Measurements from ENCODE around the gene GMPPB.
"Not testable (repeated sequence)": the region's sequence is repeated elsewhere in the genome, so short reads cannot be mapped to it uniquely, and the experiment has no call there.

Gene GMPPB

GRCh38 chr3:49723628-49724551 is at the start of gene GMPPB:
Gene GMPPB (minus strand): TSS chr3:49723951. CDS start chr3:49723726, 225 bp downstream.
- DNase-seq = peak; percentile 85

DNA sequence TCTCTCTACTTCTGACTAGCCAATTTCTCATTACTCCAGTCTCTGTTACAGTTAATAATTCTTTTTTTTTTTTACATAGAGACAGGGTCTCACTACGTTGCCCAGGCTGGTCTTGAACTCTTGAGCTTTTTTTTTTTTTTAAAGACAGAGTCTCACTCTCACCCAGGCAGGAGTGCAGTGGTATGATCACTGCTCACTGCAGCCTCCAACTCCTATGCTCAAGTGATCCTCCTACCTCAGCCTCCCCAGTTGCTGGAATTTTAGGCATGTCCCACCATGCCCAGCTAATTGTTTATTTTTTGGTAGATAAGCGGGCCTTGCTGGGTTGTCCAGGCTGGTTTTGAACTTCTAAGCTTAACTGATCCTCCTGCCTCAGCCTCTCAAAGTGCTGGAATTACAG is 49.0 kb upstream of the GMPPB start:
- DNase-seq = no peak

DNA sequence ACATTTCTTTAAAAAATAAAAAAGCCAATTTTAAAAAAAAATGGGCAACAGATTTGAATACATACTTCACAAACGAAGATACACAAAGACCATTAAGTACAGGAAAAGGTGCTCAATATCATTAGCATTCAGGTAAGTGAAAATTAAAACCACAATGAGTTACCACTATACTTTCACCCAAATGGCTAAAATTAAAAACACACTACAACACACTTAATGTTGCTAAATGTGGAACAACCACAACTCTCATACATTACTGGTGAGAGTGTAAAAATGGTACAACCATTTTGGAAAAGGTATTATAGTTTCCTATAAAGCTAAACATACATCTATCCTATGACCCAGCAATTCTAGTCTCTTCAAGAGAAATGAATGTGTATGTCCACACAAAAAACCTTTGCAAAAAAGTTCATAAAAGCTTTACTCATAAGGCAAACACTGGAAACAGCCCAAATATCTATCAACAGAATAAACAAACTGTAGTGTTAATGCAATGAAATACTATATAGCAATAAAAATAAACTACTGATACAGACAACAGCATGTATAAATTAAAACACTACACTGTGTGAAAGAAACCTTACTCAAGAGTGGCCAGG is 47.7 kb upstream of the GMPPB start:
- no peak for DNase-seq

- DNase-seq = no peak
Observed at GRCh38 chr3:49769926-49770325, 46.2 kb upstream of the GMPPB start.

DNA sequence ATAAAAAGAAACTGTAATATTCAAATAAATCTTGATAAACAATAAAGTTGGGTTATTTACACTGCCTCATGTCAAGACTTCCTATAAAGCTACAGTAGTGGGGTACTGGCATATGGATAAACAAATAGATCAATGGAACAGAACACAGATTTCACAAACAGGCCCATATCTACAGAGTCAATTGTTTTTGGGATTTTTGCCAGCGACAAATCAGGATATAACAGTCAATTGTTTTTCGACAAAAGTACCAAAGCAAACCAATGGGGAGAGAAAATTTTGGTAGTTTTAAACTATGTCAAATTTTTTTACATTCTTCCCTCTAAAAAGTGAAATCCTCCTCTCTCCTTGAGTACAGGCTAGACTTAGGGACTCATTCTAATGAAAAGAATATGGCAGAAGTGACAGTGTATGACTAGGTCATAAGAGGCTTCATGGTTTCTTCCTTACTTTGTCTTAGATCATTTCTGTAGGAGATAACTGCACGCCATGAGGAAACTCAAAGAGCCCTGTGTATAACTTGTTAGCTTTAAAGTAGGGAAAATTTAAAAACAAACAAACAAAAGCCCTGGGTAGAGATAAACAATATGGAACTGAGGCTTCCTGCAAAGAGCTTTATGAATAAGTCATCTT is 45.6 kb upstream of the GMPPB start:
- no peak for DNase-seq

GRCh38 chr3:49763981-49764380 is 40.2 kb upstream of the GMPPB start:
- no peak for DNase-seq

DNA sequence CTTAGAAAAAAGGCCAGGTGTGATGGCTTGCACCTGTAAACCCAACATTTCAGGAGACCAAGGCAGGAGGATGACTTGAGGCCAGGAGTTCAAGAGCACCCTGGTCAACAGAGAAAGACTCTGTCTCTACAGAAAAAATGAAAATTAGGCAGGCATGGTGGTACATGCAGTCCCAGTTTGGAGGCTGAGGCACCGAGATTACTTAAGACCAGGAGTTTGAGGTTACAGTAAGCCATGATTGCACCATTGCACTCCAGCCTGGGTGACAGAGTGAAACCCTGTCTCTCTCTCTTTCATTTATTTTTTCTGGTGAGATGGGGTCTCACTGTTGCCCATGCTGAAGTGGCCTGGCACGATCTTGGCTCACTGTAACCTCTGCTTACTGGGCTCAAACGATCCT is 37.9 kb upstream of the GMPPB start:
- DNase-seq = no peak

- DNase-seq = no peak
Observed at GRCh38 chr3:49759226-49759625, 35.5 kb upstream of the GMPPB start.

DNA sequence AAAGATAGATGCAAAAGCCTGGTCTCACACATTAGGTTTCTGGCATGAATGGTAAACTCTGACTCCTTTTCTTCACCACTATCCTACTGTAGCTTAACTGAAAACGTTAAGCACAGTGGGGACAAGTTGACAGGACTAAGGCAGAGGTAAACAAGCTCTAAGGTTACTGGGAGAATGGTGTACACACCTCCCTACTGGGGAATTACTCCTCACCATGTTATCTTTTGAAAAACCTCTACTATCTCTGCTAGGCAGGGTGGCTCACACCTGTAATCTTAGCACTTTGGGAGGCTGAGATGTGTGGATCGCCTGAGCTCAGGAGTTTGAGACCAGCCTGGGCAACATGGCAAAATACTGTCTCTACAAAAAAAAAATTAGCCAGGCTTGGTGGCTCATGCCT is 33.4 kb upstream of the GMPPB start:
- DNase-seq = no peak

DNA sequence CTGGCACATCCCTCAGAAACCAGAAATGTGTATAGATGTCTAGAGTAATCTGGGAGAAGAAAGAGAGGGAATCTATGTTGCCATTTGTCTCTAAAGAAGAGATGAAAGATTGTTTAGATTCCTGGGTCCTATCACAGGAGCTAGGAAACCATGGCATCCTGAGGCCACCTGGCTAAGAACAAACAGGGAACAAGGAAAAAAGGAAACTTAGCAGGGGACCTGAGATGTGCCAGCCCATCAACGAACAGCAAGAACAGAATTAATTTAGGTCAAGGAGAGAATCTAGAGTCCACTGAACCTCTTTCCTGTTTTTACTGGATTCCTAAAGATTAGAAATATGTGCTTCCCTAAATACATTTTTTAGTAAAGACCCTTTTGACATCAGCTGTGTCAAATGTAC is 32.3 kb upstream of the GMPPB start:
- no peak for DNase-seq

- DNase-seq = no peak
Observed at GRCh38 chr3:49754536-49754935, 30.8 kb upstream of the GMPPB start.

GRCh38 chr3:49751501-49751900 is 27.8 kb upstream of the GMPPB start:
- DNase-seq = no peak

- no peak for DNase-seq
Observed at GRCh38 chr3:49750056-49750455, 26.3 kb upstream of the GMPPB start.

GRCh38 chr3:49748874-49749273 is 25.1 kb upstream of the GMPPB start:
- DNase-seq = not testable (repeated sequence)

DNA sequence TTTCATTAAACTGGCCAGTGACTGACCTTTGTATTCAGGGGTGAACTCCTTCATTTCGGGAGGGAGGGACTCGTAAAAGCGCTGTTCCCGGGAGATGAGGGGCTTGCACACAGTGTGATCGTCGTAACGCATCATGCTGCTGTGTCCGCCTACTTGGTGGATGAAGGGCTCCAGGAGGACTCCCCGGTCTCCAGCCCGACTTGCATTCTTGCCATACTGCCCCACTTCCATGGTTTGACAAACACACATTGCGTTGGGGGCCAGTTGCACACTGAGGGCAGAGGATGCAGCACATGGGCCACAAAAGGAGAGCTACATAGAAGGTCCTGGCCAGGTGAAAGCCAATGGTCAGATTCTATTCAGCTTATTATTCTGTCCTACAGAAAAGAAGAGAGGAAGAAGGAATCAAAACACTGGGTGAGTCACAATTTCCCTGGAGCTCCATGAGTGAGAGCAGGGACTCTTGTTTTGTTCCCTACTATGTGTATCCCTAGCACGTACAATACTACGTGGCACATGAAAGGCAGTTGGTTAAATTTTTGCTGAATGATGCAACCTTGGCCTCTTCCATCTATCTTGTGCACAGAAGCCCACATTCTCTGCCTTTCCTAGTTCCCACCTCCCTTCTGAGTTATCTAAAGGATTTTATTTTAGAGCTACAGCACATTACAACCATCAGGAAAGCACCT is 24.2 kb upstream of the GMPPB start:
- no peak for DNase-seq

DNA sequence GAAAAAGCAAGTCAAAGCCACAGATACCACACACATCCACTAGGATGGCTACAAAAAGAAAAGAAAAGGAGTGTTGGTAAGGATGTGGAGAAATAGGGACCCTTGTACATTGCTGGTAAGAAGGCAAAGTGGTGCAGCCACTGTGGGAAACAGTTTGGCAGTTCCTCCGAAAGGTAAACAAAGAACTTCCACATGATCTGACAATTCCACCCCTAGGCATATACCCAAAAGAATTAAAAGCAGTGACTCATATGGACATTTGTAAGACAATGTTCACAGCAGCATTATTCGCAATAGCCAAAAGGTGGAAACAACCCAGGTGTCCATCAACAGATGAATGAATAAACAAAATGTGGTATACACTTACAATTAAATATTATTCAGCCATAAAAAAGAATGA is 22.2 kb upstream of the GMPPB start:
- DNase-seq = no peak

DNA sequence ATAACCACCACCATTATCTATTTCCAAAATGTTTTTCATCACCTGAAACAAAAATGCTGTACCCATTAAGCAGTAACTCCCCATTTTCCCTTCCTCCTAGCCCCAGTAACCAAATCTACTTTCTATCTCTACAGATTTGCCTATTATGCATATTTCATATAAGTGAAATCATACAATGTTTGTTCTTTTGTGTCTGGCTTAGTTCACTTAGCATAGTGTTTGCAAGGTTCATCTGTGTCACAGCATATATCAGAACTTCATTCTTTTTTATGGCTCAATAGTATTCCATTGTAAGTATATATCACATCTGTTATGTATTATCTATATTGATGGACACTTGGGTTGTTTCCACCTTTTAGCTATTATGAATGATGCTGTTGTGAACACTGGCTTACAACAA is 16.7 kb upstream of the GMPPB start:
- no peak for DNase-seq

- no peak for DNase-seq
Observed at GRCh38 chr3:49738067-49738713, 14.4 kb upstream of the GMPPB start.

GRCh38 chr3:49734752-49735151 is 11.0 kb upstream of the GMPPB start:
- no peak for DNase-seq

DNA sequence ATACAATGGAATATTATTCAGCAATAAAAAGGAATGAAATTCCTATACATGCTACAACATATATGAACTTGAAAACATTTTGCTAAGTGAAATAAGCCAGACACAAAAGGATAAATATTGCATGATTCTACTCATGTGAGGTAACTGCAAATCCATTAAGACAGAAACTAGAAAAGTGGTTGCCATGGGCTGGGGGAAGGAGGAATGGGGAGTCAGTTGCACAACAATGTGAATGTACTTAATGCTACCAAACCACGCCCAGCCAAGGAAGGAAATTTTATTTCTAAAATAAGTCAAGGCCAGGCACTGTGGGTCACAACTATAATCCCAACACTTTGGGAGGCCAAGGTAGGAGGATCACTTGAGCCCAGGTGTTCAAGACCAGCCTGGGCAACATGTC is 9.8 kb upstream of the GMPPB start:
- no peak for DNase-seq

- no peak for DNase-seq
Observed at GRCh38 chr3:49732597-49732996, 8.8 kb upstream of the GMPPB start.

DNA sequence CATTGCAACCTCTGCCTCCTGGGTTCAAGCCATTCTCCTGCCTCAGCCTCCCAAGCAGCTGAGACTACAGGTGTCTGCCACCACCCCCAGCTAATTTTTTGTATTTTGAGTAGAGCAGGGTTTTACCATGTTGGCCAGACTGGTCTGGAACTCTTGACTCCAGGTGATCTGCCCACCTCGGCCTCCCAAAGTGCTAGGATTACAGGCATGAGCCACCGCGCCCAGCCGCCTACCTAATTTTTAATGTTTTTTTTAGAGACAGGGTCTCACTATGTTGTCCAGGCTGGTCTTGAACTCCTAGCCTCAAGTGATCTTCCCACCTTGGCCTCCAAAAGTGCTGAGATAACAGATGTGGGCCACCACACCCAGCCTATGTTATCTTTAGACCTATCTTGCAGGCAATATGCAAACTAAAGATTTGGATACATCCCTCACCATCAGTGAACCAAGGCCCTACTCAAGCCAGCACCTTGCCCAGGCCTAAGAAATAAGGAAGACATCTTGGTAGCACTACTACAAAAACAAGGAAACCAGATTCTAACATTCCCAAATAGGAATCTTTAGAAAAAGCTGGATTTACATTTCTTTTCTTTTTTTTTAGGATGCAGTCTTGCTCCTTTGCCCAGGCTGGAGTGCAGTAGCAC is 6.3 kb upstream of the GMPPB start:
- DNase-seq = no peak

Data from NCI-H1105 treated with DMSO at 0.1 percent for 48 hours (cell line).